ENCODE results near the gene RNF144A.

Gene RNF144A

GRCh38 chr2:7011356-7012083, 94.3 kb downstream of the RNF144A start:
- H3K4me3 ChIP-seq (ENCODE audit: low read length), result no peak overlapping the region
- H3K4me2 ChIP-seq (ENCODE audit: low read depth, low read length), result no peak overlapping the region
- H3K9me3 ChIP-seq (replicated peaks; ENCODE audit: insufficient read depth, low read length), result no peaks in the 10 kb centered on the region
- H4K20me1 ChIP-seq (ENCODE audit: insufficient read depth, low read length), result no peaks in the 10 kb centered on the region
- H3K27me3 ChIP-seq (replicated peaks; ENCODE audit: insufficient read depth, low read length), result no peaks in the 10 kb centered on the region
- H3K27ac ChIP-seq (ENCODE audit: low read length), result no peak overlapping the region
- H3K79me2 ChIP-seq (ENCODE audit: low read length), result no peaks in the 10 kb centered on the region
- H3F3A ChIP-seq (ENCODE audit: insufficient read depth, low read length), result no peaks in the 10 kb centered on the region
- no peak overlapping the region for H3K9ac ChIP-seq (ENCODE audit: low read length)
- H3K4me1 ChIP-seq (ENCODE audit: low read length), result no peaks in the 10 kb centered on the region
- no peaks in the 10 kb centered on the region for H3K9me2 ChIP-seq (replicated peaks; ENCODE audit: insufficient read depth, low read length)
- DNase-seq, result no peak
- no peaks in the 10 kb centered on the region for H3K36me3 ChIP-seq (replicated peaks; ENCODE audit: insufficient read depth, low read length)
- no peak overlapping the region for H2AFZ ChIP-seq (ENCODE audit: low read length)
- TF ChIP-seq EZH2phosphoT487 (IDR thresholded peaks at IDR 0.05; ENCODE audit: low read length), result no peak

GRCh38 chr2:7012141-7012764, 95.0 kb downstream of the RNF144A start:
- Histone ChIP-seq H3K9me3 (replicated peaks; ENCODE audit: insufficient read depth, low read length) (no peaks in the 10 kb centered on the region), H3K9me2 (replicated peaks; ENCODE audit: insufficient read depth, low read length) (no peaks in the 10 kb centered on the region), H3F3A (ENCODE audit: insufficient read depth, low read length) (no peaks in the 10 kb centered on the region), H4K20me1 (ENCODE audit: insufficient read depth, low read length) (no peaks in the 10 kb centered on the region), H2AFZ (ENCODE audit: low read length) (no peak overlapping the region), H3K4me2 (ENCODE audit: low read depth, low read length) (no peak overlapping the region), H3K27me3 (replicated peaks; ENCODE audit: insufficient read depth, low read length) (no peaks in the 10 kb centered on the region), H3K9ac (ENCODE audit: low read length) (no peak overlapping the region), H3K36me3 (replicated peaks; ENCODE audit: insufficient read depth, low read length) (no peaks in the 10 kb centered on the region), H3K4me3 (ENCODE audit: low read length) (no peak overlapping the region), H3K79me2 (ENCODE audit: low read length) (no peaks in the 10 kb centered on the region), H3K27ac (ENCODE audit: low read length) (no peak overlapping the region), H3K4me1 (ENCODE audit: low read length) (no peaks in the 10 kb centered on the region)
- no peak for DNase-seq
- no peak for TF ChIP-seq EZH2 (optimal IDR thresholded peaks at IDR 0.05; ENCODE audit: low read depth, low read length)
- TF ChIP-seq, protein P1, sequence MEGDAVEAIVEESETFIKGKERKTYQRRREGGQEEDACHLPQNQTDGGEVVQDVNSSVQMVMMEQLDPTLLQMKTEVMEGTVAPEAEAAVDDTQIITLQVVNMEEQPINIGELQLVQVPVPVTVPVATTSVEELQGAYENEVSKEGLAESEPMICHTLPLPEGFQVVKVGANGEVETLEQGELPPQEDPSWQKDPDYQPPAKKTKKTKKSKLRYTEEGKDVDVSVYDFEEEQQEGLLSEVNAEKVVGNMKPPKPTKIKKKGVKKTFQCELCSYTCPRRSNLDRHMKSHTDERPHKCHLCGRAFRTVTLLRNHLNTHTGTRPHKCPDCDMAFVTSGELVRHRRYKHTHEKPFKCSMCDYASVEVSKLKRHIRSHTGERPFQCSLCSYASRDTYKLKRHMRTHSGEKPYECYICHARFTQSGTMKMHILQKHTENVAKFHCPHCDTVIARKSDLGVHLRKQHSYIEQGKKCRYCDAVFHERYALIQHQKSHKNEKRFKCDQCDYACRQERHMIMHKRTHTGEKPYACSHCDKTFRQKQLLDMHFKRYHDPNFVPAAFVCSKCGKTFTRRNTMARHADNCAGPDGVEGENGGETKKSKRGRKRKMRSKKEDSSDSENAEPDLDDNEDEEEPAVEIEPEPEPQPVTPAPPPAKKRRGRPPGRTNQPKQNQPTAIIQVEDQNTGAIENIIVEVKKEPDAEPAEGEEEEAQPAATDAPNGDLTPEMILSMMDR (IDR thresholded peaks at IDR 0.05; ENCODE audit: low read length), result no peak
- no peak for TF ChIP-seq EZH2phosphoT487 (IDR thresholded peaks at IDR 0.05; ENCODE audit: low read length)

DNA sequence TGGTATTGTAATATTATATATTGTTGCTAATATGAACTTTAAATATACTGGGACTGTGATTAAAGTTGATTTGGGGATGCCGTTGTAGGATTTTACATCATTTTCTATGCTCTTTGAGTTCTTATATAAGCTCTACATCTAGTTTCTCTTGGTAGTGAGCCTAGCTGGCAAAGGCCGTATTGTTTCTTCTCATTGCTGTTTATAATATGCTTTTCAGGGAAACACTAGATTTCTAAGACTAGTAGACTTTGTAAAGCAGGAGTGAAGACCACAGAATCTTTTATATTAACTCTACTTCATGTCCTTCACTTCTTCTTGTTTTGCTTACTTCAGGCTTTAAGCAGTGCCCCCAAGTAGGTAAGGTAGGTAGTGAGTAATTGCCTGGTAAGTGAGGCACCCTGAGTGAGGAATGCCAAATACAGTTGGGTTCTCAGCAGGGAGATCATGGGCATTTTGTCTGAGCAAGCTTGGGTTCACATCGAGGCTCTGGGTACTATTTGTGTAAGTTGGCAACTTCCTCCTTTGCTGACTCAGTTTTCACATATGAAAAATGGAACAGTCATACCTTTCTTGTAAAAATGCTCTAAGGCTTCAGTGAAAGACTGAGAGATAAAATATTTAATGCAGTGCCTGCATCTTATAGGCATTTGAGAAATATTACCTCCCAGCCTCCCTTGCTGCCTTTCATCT, 96.4 kb downstream of the RNF144A start:
- no peak overlapping the region for H3K27ac ChIP-seq (ENCODE audit: low read length)

More for the DNA sequence above, 96.4 kb downstream of the RNF144A start:
- H4K20me1 ChIP-seq (ENCODE audit: insufficient read depth, low read length), result no peaks in the 10 kb centered on the region
- no peaks in the 10 kb centered on the region for H3K27me3 ChIP-seq (replicated peaks; ENCODE audit: insufficient read depth, low read length)
- H3K4me2 ChIP-seq (ENCODE audit: low read depth, low read length), result no peak overlapping the region
- no peaks in the 10 kb centered on the region for H3K4me1 ChIP-seq (ENCODE audit: low read length)
- no peaks in the 10 kb centered on the region for H3K79me2 ChIP-seq (ENCODE audit: low read length)
- no peak overlapping the region for H2AFZ ChIP-seq (ENCODE audit: low read length)
- no peak for DNase-seq
- no peak overlapping the region for H3K9ac ChIP-seq (ENCODE audit: low read length)
- no peaks in the 10 kb centered on the region for H3K36me3 ChIP-seq (replicated peaks; ENCODE audit: insufficient read depth, low read length)
- TF ChIP-seq EZH2phosphoT487 (IDR thresholded peaks at IDR 0.05; ENCODE audit: low read length), result no peak
- TF ChIP-seq, protein P1 (IDR thresholded peaks at IDR 0.05; ENCODE audit: low read length), result no peak
- TF ChIP-seq EZH2 (optimal IDR thresholded peaks at IDR 0.05; ENCODE audit: low read depth, low read length), result no peak
- H3K9me3 ChIP-seq (replicated peaks; ENCODE audit: insufficient read depth, low read length), result no peaks in the 10 kb centered on the region
- H3K9me2 ChIP-seq (replicated peaks; ENCODE audit: insufficient read depth, low read length), result no peaks in the 10 kb centered on the region
- H3K4me3 ChIP-seq (ENCODE audit: low read length), result no peak overlapping the region
- H3F3A ChIP-seq (ENCODE audit: insufficient read depth, low read length), result no peaks in the 10 kb centered on the region

Measured in MM.1S (cell line).